ENCODE results near the gene ARHGAP8.

The ARHGAP8 gene

GRCh38 chr22:44787832-44788231 lies 35.5 kb downstream of the ARHGAP8 start:
- peaks cover 9% of the 10 kb centered on the region for H3K36me3 Mint-ChIP-seq (ENCODE audit: low read depth)
- H3K4me3 Mint-ChIP-seq = no peak overlapping the region
- no peak for TF ChIP-seq CTCF (IDR thresholded peaks at IDR 0.05; ENCODE audit: unreplicated experiment in 3 of 3)
- no peaks in the 10 kb centered on the region for H3K4me1 Mint-ChIP-seq
- no peak overlapping the region for H3K27ac Mint-ChIP-seq
- peaks cover 21% of the 10 kb centered on the region for H3K27me3 Mint-ChIP-seq (ENCODE audit: low read depth)
- no peaks in the 10 kb centered on the region for H3K9me3 Mint-ChIP-seq

- no peak for TF ChIP-seq CTCF (IDR thresholded peaks at IDR 0.05; ENCODE audit: unreplicated experiment in 3 of 3)
- no peak overlapping the region for H3K4me3 Mint-ChIP-seq
- peaks cover 25% of the 10 kb centered on the region for H3K27me3 Mint-ChIP-seq (ENCODE audit: low read depth)
- peaks cover 9% of the 10 kb centered on the region for H3K36me3 Mint-ChIP-seq (ENCODE audit: low read depth)
- no peaks in the 10 kb centered on the region for H3K9me3 Mint-ChIP-seq
- peaks cover 22% of the 10 kb centered on the region for H3K4me1 Mint-ChIP-seq
- H3K27ac Mint-ChIP-seq = peak overlapping the region in 1 of 3 experiments; percentile 1
Measured at GRCh38 chr22:44793106-44793505, 40.7 kb downstream of the ARHGAP8 start.

GRCh38 chr22:44793506-44794172 lies 41.3 kb downstream of the ARHGAP8 start:
- TF ChIP-seq CTCF (IDR thresholded peaks at IDR 0.05; ENCODE audit: unreplicated experiment in 3 of 3) = no peak
- Mint-ChIP-seq H3K27me3 (ENCODE audit: low read depth) (peaks cover 25% of the 10 kb centered on the region), H3K36me3 (ENCODE audit: low read depth) (peaks cover 8% of the 10 kb centered on the region), H3K27ac (no peak overlapping the region), H3K4me3 (no peak overlapping the region), H3K4me1 (peaks cover 22% of the 10 kb centered on the region), H3K9me3 (no peaks in the 10 kb centered on the region)

GRCh38 chr22:44795701-44796630 lies 43.6 kb downstream of the ARHGAP8 start:
- H3K9me3 Mint-ChIP-seq = no peaks in the 10 kb centered on the region
- no peak for TF ChIP-seq CTCF (IDR thresholded peaks at IDR 0.05; ENCODE audit: unreplicated experiment in 3 of 3)
- H3K4me3 Mint-ChIP-seq = no peak overlapping the region
- H3K4me1 Mint-ChIP-seq = peaks cover 22% of the 10 kb centered on the region
- peak overlapping the region in 2 of 3 experiments; percentile 56 to 77 for H3K27ac Mint-ChIP-seq
- H3K27me3 Mint-ChIP-seq (ENCODE audit: low read depth) = peaks cover 22% of the 10 kb centered on the region
- H3K36me3 Mint-ChIP-seq (ENCODE audit: low read depth) = no peaks in the 10 kb centered on the region

GRCh38 chr22:44797181-44797725 lies 44.9 kb downstream of the ARHGAP8 start:
- Mint-ChIP-seq H3K9me3 (no peaks in the 10 kb centered on the region), H3K4me1 (peaks cover 22% of the 10 kb centered on the region), H3K4me3 (peak overlapping the region in 1 of 3 experiments; percentile 20), H3K27me3 (ENCODE audit: low read depth) (peaks cover 26% of the 10 kb centered on the region), H3K27ac (peak overlapping the region; percentile 54 to 77 (median 56)), H3K36me3 (ENCODE audit: low read depth) (no peaks in the 10 kb centered on the region)
- no peak for TF ChIP-seq CTCF (IDR thresholded peaks at IDR 0.05; ENCODE audit: unreplicated experiment in 3 of 3)

Measured in nephron (organoid).